Hindlimb muscle (tissue), 1 donor: ENCODE results near the gene CCK. TPM values are rescaled to one million over a fixed set of nuclear protein-coding genes. Genes with fewer than 3 reads are reported as not detected.
A peak's percentile ranks its signal among the peaks of the same experiment; 100 is the strongest.

Experiments
- DNase-seq: peaks from one replicate; pipeline ENCODE4 v3.0.0-alpha.2; 2013
- polyA plus RNA-seq: library from polyadenylated mRNA; unstranded; fragments of 120-200 nt; gene quantifications from one replicate; pipeline ENCODE4 v1.2.1, GENCODE V29; 2013; ENCODE audit not compliant: insufficient read length

The CCK gene
- polyA plus RNA-seq, 1 donor = 4.2 TPM

DNA sequence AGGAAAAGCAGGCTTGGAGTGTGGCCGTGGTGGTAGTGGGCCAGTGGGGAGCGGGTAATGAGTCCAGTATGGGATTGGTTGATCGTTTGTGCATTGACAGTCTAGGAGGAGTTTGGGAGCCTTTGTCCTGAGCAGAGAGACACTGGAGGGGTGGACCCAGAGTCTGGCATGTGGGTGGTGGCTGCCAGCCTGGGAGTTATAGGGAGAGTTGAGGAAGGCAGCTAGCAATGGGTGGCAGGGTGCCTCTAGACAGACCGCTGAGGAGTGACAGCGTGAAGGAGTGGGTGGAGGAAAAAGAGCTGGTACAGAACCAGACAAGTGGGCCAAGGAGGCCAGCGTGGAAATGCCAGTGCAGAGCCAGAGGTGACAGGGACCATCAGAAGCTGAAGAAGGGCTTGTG, 1.9 kb upstream of the CCK start:
- no peak for DNase-seq

DNA sequence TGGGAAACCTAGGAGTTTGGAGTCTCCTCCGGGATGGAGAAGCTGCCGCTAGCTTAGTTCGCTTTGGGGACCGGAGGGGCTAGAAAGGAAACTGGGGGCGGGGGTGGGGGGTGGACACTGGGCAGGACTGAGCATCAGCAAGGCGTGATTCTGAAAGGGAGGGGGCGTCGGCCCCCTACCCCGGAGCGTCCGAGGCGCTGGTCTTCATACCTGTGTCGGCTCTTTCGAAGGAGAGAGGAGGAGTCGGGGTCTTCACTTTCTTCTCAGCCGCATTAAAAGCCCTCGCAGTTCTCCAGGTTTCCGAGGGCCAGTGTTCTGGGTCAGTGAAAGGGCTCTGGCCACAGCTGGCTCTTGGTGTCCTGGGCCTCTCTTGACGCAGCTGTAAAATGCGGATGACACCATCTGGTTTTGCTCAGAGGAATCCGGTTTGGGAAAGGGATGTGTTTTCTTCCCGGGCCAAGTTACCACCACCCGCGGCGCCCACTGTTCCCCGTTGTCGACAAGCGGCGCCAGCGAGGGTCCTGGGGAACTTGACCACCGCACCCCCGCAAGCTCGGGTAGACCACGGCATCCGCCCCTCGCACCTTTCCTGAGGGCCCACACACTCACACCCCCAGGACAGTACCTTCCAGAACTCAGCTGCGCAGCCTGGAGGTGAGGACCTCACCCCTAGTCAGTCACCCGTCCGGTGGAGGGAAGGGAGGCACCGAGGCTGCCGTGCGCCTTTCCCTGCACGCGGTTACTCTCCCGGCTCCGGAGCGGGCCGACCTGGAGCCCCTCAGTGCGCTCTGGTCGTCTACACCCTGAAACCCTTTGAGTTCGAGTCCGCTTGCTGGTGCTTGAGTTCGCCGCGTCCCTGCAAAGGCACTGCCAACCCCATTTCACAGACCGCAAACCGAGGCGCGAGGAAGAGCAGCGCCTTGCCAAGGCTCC, 660 bp downstream of the CCK start:
- peak; percentile 40 for DNase-seq

DNA sequence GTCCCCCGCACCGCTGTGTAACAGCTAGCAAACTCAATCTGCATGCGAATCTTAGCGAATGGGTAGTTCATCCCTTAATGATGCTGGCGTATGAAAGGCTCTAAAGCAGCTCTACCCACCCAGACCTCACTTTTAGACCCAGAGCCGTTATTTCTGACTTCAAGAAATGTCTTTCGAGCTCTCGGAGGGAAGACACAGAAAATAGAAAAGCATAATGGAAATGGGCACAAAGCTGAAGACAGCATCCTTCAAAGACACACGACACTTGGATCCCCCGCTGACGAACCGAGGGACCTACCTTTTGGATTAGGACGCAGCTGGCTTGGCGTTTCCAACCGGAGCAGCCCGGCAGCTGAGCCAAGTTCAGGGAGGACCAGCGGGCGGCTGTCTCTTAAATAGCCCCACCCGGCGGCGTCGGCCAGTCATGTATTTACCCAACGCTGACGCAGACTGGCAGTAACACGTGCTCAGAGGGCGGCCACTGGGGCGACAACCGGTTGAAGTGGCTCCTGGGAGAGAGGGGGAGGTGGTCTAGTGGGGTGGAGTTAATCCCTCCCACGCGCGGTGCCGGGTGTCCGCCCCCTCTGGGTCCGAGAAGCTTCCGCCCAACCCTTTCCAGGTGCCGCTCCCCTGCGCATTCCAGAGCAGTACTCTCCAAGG, 1.5 kb downstream of the CCK start:
- peak; percentile 24 for DNase-seq

DNA sequence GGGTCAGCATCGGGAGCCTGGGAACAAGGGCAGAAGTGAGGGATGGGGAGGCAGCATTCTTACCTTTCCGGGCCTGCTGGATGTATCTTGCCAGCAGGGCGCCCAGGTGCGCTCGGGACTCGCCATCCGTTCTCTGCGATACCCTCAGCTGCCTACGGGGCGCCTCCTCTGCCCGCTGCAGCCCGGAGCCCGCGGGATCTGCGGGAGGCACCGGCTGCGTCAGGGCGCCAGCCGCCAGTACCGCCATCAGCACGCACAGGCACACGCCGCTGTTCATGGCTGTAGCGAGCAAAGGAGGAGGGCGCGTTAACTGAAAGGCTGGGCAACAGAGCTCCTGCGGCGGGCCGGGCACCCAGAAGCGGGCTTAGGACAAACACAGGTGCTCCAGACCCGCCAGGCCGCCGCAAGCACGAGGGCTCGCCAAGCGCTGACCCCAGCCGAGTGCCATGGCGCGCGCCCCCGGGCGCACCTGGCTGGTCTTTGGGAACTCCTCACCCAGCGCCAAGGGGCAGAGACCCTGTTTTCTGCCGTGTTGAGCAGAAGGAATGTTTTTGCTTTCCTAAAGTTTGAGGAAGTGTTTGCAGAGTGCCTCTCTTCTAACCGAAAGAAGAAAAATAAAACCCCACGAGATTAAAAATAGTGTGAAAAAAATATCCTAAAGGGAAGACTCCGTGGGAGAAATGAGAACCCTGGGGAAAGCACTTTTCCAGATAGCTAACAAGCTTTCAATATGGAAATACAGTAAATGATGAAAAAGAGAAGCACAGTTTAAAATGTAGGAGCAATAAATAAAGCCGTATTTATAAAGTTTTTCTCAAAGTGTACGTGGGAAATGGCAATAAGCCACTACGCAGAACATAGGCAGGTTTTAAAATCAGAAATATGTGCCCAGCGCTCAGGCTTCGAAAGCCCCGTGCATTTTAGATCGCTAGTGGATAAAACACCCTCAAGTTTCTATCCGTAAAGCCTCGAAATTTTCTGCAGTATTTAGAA, 2.3 kb downstream of the CCK start:
- DNase-seq = no peak

DNA sequence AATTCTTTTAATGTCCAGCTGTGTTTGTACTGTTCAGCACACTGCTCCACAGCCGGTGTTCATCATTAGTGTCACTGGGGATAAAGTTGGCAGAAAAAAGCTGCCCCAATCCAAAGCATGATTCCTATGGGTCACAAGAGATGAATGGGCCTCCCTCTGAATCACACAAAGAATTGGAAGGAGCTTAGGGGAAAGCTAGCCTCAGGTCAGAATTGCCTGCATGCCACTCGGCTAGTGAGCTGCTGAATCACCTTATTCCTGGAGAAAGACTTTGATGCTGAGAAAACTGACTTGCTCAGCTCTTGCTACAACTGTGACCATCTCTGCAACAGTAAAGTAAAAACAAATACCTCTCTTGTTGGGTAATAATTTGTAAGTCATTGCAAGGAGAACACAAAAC, 3.5 kb downstream of the CCK start:
- no peak for DNase-seq

DNA sequence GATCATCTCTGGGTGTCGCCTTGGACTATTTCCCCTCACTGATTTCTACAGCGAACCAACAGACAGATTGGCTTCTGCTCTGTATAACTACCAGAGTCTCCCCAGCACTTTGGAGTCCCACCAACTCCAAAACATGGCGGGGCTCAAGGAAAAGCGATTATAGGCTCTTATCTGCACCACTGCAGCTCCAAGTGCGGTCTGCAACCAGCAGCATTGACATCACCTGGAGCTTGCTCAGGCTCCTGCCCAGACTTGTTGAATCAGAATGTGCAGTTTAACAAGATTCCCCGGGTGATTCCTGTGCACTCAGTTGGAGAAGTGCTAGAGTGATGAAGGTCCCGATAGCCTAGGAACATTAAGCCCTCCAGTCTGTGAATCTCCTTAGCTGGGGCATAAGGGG, 9.0 kb downstream of the CCK start:
- DNase-seq = no peak

DNA sequence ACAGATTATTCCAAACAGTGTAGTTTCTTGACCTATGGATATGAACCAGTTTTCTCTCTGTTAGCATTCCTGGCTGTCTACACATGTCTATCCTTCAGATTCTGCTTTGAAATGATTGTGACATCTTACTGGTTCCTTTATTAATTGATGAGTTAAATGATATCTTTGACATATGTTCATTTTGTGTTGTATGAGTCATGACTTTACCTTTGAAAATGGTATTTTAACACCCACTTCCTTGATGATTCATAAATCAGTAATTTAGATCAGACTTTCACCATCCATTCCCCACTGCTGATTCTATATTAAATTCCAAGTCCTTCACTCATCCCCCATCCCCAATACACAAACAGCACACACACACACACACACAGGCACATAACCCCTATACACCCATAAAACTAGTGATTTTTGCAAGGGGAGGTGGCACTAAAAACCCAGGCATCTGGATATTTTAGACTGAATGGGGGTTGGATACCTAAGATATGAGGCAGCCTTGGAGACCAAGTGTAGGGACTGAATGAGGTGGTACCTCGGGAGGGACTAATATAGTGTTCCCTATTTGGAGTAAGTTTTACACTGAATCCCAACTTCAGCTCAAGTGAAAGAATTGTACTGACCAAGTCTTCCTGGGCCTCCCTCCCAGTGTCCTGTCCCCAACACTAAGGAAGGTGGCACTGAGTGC, 9.7 kb downstream of the CCK start:
- DNase-seq = no peak

DNA sequence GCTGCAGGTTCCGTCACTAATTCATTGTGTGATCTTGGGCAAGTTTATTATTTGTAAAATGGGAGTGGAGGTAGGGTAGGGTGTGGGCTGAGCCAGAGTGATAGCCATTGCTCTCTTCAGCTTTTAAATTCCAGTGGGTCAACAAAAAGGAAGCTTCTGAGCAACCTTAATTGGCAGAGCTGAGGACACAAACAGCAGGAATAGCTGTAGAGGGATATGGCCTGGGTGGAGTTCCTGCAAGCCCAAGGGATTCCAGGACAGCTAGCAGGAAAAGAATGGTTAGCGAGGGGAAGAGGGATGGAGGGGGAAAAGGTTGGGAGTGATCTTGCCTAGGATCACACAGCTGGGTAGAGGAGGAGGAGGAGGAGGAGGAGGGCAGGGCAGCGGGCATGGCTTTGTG, 11.4 kb downstream of the CCK start:
- no peak for DNase-seq

DNA sequence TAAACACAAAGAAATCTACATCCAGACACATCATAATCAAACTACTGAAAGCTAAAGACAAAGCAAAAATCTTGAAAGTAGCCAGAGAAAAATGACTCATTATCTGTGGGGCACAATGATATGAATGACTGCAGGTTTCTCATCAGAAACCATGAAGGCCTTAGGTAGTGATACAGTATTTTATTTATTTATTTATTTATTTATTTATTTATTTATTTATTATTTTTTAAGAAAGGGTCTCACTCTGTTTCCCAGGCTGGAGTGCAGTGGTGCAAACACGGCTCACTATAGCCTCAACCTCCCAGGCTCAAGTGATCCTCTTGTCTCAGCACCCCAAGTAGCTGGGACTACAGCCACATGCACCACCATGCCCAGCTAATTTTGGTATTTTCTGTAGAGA, 15.2 kb downstream of the CCK start:
- DNase-seq = no peak

DNA sequence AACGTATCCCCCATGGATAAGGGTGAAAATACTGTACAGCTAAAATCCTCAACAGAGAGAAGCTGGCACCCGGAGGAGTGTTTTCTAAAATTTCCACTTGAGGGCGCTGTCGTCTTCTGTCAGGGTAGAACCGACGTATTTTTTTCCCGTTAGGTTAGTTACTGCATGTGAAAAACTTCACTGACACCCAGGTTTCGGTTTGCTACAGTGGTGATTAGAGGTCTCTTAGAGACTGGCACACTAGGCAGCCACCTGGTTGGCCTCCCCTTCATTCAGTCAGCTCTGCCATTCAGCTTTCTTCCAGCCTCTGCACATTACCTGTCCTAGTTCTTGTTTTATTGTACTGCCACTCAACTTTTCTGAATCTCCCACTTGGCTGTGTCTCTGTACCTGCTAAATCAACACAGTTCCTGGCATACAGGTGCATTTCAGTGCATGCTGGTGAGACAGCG, 18.4 kb downstream of the CCK start:
- peak; percentile 61 for DNase-seq

DNA sequence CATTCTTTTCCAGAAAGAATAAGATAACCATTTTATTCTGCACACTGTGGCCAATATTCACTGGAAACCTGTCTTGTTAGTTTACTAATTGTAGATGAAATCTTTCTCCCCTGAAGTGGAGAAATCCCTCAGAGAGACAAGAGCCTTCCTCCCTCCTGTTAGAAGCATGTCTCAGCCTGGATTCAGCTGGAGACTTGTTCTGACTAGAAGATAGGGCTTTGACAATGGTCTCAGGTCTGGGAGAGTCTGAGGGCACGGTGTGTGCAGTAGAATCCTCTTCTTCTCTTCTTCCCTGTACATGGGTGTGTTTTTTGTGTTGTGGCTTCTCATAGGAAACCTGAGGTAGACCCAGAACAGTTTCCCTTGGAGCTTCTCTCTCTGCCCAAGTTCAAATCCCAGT, 19.9 kb downstream of the CCK start:
- DNase-seq = no peak

DNA sequence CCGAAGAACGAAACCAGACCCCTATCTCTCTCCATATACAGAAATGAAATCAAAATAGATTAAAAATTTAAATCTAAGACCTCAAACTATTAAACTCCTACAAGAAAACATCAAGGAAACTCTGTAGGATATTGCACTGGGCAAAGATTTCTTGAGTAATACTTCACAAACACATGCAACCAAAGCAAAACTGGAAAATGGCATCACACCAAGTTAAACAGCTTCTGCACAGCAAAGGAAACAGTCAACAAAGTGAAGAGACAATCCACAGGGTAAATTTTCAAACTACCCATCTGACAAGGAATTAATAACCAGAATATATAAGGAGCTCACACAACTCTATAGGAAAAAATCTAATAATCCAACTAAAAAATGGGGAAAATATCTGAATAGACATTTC, 29.4 kb downstream of the CCK start:
- DNase-seq = no peak

DNA sequence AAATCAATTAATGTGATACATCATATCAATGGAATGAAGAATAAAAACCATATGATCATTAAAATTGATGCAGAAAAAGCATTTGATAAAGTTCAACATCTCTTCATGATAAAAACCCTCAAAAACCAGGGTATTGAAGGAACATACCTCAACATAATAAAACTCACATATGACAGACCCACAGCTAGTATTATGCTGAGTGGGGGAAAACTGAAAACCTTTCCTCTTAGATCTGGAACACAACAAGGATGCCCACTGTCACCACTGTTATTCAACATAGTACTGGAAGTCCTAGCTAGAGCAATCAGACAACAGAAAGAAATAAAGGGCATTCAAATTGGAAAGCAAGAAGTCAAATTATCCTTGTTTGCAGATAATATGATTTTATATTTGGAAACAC, 30.5 kb downstream of the CCK start:
- no peak for DNase-seq

DNA sequence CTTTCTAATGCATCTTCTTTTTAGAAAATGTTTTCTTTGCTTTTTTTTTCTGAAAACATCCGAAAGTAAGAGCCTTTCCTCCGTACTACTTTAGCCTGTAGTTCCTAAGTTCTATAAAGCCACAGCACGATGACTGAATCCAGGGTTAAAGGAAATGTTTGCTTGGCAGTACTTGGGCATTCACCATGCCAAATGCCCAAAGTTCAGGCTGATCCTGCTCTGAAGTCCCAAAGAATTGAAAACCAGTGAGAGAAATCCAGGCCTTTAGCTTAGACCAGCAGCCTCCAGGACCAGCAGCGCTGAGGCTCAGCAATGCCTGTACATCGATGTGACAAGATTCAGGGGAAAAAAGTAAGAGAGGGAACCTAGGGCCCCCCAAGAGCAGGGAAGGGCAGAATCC, 35.1 kb downstream of the CCK start:
- no peak for DNase-seq

DNA sequence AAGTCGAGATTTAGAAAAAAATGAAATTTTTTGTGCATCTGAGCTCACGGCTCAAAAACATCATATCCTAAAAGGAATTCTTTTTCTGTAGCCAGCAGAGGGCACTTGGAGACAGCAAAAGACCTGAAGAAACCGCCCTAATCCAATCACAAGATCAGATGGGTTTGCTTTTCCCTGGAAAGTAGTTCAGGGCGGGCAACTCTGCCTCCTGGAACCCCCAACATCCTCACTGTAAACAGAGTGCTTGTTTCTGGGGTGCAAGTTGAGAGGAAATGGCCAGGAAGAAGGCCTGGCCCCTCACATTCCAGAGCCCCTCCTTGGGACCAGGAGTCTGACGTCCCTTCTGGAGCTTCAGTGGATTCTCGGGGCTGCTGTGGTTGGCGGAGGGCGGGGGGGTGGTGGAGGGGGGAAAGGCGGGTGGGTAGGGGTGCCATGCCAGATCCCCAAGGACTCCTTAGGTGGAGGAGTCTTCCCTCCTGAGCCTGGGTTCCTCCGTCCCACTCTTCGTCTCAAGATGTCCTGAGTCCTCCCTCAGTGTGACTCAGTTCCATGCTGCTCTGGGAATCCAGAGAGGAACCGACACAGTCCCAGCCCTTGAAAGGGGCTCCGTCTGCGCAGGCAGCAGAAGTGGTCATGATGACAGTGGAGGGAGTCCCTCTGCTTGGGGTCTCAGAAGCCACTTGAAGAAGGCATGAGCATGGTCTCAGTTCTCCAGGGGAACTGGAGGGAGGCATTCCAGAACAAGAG, 35.9 kb downstream of the CCK start:
- peak; percentile 43 for DNase-seq

DNA sequence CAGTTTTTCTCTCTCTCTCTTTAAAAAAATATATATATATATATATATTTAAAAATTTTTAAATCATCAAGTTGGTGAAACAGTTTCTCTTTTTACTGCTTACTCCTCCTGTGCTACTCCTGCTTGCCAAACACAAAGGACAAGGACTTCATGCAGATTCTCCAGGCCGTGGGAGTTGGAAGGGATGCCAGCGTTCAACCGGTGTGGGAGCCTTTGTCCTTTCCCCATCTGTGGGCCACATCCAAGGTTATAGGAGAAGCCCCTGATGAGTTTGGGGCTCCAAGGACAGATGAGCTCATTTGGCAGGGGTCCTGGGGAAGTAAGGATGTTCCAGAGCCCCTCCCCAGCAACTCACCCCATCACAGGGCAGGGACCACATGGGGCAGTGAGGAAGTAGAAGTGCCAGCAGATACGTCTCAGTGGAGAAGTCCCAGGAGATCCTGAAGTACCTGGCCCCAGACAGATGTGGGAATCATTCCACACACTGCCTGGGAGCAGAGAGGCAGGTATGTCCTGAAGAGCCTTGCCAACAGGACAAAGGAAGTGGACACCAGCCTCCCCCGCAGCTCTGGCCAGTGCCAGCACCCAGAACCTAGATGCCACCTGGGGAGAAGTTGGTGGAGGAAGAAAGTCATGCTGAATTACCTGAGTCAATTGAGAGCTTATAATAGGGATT, 36.6 kb downstream of the CCK start:
- DNase-seq = no peak

DNA sequence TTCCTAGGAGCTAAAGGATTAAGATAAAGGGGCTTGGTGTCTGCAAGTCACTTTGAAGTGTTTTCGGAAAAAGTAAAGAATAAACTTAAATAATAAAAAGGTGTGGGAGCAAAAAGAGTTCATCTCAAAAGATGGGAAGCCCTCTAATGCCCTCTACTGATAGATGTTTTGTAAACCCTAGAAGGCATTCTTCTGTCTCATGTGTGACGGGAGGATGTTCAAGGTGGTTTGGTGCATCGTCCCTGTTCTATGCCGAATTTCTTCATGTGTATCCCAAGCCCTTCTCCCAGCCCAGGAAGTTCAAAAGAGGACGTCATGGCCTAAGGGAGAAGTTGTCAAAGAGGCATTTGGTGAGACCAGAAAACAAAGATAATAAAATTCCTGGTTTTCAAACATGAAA, 37.2 kb downstream of the CCK start:
- no peak for DNase-seq

DNA sequence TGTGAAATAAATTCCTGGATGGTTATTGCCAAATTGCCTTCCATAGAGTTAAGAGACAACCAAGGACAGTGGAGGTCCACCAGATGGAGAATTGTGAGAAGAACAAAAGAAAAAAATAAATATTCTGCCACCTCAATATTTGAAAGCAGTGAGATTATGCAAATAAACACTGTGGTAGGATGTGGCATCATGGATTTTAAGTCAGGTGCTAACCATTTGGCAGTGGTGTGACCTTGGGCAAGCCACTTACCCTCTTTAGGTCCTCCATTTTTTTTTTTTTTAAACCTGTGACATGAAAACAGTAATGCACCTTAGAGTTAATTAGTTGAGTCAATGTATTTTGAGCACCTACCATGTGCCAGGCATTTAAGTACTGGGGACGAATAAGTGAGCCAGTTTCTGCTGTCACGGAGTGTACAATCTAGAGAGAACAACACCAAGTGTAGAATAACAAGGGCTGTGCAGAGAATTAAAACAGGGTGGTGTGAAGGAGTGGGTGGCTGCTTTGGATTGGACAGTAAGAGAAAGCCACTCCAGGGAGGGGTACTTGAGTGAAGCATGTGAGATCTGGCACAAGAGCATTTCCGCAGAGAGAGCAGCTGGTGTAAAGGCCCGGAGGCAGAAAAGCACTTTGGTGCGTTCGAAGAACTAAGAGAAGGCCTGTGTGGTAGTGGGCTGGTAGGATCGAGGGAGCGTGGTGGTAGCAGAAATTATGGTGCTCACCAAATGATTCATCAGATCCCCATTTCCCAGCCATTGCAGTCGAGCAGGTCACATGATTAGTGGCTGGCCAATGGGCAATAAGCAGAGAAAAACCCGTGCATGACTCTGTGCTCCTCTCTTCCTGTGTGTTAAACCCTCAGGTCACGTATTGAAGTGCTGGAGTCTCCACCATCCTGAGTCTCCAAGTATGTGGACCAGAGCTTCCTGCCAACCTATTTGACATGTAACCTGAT, 39.2 kb downstream of the CCK start:
- no peak for DNase-seq

DNA sequence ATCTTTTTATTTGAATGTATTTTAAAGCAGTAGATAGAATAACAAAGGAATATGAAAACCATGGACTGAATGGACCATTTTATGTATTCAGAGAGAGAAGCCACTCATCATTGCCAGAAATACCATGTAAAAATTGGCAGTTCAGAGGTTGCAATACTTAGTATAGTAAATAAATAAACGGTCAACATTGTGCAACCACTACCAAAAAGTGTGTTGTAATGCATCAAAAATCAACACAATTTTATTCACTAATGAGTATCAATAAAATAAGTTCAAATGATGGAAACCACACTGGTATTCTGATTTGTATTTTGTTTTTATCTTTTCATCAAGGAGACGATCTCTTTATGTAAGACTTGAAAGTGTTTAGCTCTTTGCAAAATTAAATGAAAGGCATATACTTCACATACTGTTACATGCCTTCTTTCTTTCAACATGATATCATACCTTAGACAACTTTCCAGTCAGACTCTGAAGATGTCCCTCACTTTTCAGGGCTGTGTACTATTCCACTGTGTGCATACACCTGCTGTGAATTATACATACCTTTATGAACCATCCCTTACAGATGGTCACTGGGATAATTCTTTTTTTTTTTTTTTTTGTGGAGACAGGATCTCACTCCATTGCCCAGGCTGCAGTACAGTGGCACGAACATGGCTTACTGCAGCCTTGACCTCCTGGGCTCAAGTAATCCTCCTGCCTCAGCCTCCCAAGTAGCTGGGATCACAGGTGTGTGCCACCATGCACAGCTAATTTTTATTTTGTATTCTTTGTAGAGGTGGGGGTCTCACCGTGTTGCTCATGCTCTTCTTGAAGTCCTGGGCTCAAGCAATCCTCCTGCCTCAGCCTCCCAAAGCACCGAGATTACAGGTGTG, 40.3 kb downstream of the CCK start:
- no peak for DNase-seq
